ENCODE results near the gene CNGA3. TPM values are rescaled to one million over a fixed set of nuclear protein-coding genes. Genes with fewer than 3 reads are reported as not detected.

Gene CNGA3
- total and polyA plus RNA-seq, 2 of the 8 experiments (the other 6 are each of a cell fraction or from before 2014, with no cell fraction given), result 0.02 TPM; not detected in 1

DNA sequence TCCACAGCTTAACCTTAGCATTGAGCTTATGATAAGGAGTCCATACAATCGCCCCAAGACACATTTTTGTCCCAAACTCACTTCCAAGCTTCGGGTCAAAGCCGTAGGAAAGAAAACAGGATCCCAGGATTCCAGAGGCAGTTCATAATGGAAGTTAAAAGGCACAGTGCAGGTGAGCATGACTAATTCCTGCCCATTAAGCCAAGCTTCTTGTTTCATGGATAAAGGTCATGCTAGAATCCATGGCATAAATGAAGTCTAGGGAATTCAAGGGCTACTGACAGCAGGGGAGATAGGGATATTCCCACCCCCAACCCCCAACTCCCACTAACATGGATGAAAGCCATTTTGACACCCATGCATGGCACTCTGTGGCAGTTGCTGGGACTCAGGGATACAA, 88.2 kb downstream of the CNGA3 start:
- H3K27ac ChIP-seq (ENCODE audit: low read depth, low read length), result no peak overlapping the region
- H3K79me2 ChIP-seq (ENCODE audit: control insufficient read depth in 1 of 2, insufficient read depth in 2 of 2, low read length in 2 of 2), result no peaks in the 10 kb centered on the region
- FAIRE-seq (no peak), DNase-seq (ENCODE audit: low read depth in 1 of 2, low spot score in 2 of 2) (no peak)
- H4K20me1 ChIP-seq (replicated peaks in 1 of 2; ENCODE audit: control insufficient read depth in 1 of 2, insufficient read depth in 2 of 2, low read length in 2 of 2), result no peaks in the 10 kb centered on the region
- WGBS, 2 experiments (ENCODE audit: extremely low coverage in 1 of 2, insufficient coverage in 1 of 2, insufficient read length in 1 of 2, insufficient replicate concordance in 2 of 2, low coverage in 1 of 2, low lambda C conversion rate in 2 of 2, missing lambda C conversion rate in 1 of 2), result 80% methylated on average over 3 of the region's 3 CpGs; no CpG with 5 or more reads in 1 of the 2 experiments
- no peak overlapping the region for H3K4me3 ChIP-seq (ENCODE audit: extremely low read depth in 1 of 4, insufficient read depth in 2 of 4, low read depth in 3 of 4, low read length in 4 of 4)
- CTCF ChIA-PET (ENCODE audit: partially characterized antibody), result interaction anchor here (1.6 kb wide), 1 partner anchor 14 kb away, joined by 4 read pairs; no protein-coding TSS in a partner anchor
- no peak overlapping the region for H2BK15ac ChIP-seq (ENCODE audit: low read length)
- no peak overlapping the region for H3K23ac ChIP-seq (ENCODE audit: insufficient read length)
- no peak overlapping the region for H3K4me2 ChIP-seq (ENCODE audit: insufficient read depth in 1 of 2, low read depth in 2 of 2, low read length in 2 of 2)
- H2BK5ac ChIP-seq (ENCODE audit: low read depth, low read length), result no peak overlapping the region
- peaks cover 24 to 35% of the 10 kb centered on the region in 2 experiments for H3K9me3 ChIP-seq (ENCODE audit: insufficient read depth in 2 of 2, low read depth in 1 of 2, low read length in 1 of 2)
- H3K36me3 ChIP-seq (ENCODE audit: control insufficient read depth in 2 of 4, insufficient read depth in 4 of 4, low read length in 3 of 4), result peaks cover 0 to 9% (median 0%) of the 10 kb centered on the region in 4 experiments; a peak in 2 of 8 replicates
- H2AK5ac ChIP-seq (ENCODE audit: low read depth, low read length), result no peak overlapping the region
- no peaks in the 10 kb centered on the region for H3K79me1 ChIP-seq (ENCODE audit: low read depth, low read length)
- POLR2A ChIA-PET (ENCODE audit: partially characterized antibody), result no interaction called here
- H3K56ac ChIP-seq (replicated peaks; ENCODE audit: insufficient read length, low read depth, low read length), result no peak overlapping the region
- no peak overlapping the region for H2BK12ac ChIP-seq (ENCODE audit: low read depth, low read length)
- 0 out of 2 replicates have a peak overlapping the region, but pooled peaks have one; percentile 4 for H2BK20ac ChIP-seq (ENCODE audit: low read length)
- no peak overlapping the region for H2AFZ ChIP-seq (ENCODE audit: low read length)
- no peak overlapping the region for H3K9ac ChIP-seq (replicated peaks in 1 of 4; ENCODE audit: extremely low read depth in 1 of 4, low read depth in 3 of 4, low read length in 3 of 4)
- peaks cover 0 to 4% (median 2%) of the 10 kb centered on the region in 4 experiments; a peak in 3 of 7 replicates for H3K4me1 ChIP-seq (replicated peaks in 1 of 4; ENCODE audit: control insufficient read depth in 3 of 4, insufficient read depth in 4 of 4, low read length in 3 of 4)
- H3K27me3 ChIP-seq (replicated peaks in 1 of 4; ENCODE audit: control insufficient read depth in 3 of 4, extremely low read depth in 1 of 4, insufficient read depth in 3 of 4, low read length in 3 of 4), result no peaks in the 10 kb centered on the region
- no peak overlapping the region for H3K4ac ChIP-seq (replicated peaks; ENCODE audit: insufficient read length, low read depth, low read length)
- no peak overlapping the region for H4K8ac ChIP-seq (ENCODE audit: extremely low read depth, insufficient read depth, low read length)
- no peak overlapping the region for H4K91ac ChIP-seq (replicated peaks; ENCODE audit: insufficient read length, low read length)
- no peak overlapping the region for H3K18ac ChIP-seq (ENCODE audit: extremely low read depth, low read length)
- no peaks in the 10 kb centered on the region for H3K23me2 ChIP-seq (ENCODE audit: low read depth, low read length)
- H3K14ac ChIP-seq (ENCODE audit: insufficient read length), result no peak overlapping the region
- no peak overlapping the region for H2BK120ac ChIP-seq (replicated peaks; ENCODE audit: low read depth, low read length)
- no peak overlapping the region for H4K5ac ChIP-seq (ENCODE audit: insufficient read length, low read depth, low read length)
- TF ChIP-seq SP2 (IDR thresholded peaks at IDR 0.05; ENCODE audit: low read length), result no peak
- no peak for TF ChIP-seq CTBP2 (IDR thresholded peaks at IDR 0.05; ENCODE audit: borderline replicate concordance, insufficient read depth, insufficient read length, low read length)
